Posterior cingulate gyrus (tissue), 11 donors: ENCODE measurements around the gene CAMK2D.

Experiments used
- DNase-seq, 10 donors: peaks; one replicate each; pipeline versions ENCODE4 v3.0.0 to v3.0.0-alpha.2; 2020 to 2021; ENCODE audit warnings: mixed read lengths in 3 of 10
- intact Hi-C: fragments of 100-400 bp; cut with DNase I; formaldehyde crosslinking; loops from one replicate; pipeline ENCODE4 v1.15.1; 2023

The CAMK2D gene

GRCh38 chr4:113541933-113542332 is 219.6 kb downstream of the CAMK2D start:
- intact Hi-C loops = no loop called here
- DNase-seq = no peak

DNA sequence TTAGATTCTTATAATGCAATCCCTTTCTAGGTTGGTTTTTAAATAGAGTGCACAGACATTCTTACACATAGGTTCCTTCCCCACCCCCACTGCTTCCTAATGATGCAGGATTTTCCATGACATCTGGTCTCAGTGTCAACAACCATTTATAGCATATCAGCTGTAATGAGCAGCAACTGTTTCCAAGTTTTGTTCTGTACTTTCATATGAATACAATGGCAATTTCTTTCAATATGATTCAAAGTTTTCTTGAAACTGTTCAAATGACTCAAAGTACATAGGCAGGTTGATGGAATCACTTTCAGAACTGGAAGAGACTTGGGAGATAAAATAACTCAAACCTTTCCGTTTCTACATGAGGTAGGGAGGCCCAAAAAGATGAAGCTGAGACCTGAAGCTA is 220.7 kb downstream of the CAMK2D start:
- intact Hi-C loops = no loop called here
- no peak for DNase-seq

- DNase-seq = no peak
- intact Hi-C loops = no loop called here
Measured at GRCh38 chr4:113539408-113539807, 222.1 kb downstream of the CAMK2D start.

DNA sequence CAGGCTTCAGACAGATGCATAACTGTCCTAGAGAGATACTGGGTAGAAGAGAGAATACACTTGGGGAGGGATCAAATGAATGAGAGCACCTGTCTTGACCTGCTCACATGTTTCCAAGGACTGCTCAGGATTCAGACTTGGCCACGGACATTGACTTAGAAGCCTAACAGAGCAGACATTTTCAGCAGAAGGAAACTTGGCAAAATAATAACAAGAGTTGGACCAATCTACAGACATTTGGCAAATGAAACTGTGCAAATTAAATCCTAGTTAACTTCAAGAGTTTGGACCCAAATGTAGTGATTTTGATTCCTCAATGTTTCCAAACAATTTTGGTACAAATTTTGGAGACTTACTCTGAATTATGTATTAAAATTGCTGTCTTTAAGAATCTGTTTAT is 223.9 kb downstream of the CAMK2D start:
- intact Hi-C loops = no loop called here
- DNase-seq = no peak

- peak in 1 of 10 donors; percentile 67 for DNase-seq
Measured at GRCh38 chr4:113537203-113537602, 224.3 kb downstream of the CAMK2D start.

DNA sequence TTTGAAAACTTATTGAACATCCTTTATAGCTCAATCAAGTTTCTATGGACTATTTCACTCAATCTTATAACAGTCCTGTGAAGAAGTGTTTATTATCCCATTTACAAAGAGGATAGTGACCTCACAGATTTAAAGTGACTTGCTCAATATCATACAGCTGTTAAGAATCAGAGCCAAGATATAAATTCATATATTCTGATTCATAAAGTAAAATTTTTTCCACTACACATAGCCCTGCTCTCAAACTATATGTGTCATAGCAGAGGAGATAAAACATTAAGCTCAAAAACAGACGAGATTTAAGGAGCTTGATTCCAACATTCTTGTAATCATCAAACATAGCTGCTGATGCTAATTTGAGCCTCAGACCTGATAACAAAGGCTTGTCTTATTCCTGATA is 226.8 kb downstream of the CAMK2D start:
- no peak for DNase-seq
- intact Hi-C loops = no loop called here

More at GRCh38 chr4:113537203-113537602, 224.3 kb downstream of the CAMK2D start:
- intact Hi-C loops = no loop called here

GRCh38 chr4:113531572-113531971 is 230.0 kb downstream of the CAMK2D start:
- DNase-seq = no peak
- intact Hi-C loops = no loop called here

DNA sequence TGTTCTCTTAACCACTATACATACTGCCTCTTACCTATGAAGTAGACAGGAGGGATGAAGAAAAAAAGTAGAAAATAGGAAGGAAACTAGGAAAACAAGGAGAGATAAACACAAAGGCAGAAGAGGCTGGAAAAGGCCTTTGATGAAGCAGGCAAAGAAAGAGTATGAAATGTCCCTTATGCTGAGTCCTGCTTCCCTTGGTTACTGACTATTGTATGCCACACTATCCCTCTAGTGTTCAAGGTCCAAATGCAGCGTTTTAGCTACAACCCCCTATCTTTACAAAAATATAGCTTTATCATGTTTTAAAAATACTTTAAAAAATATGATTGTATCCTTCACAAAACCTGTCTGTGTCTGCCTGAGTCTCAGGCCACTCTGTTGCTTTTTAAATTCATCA is 233.1 kb downstream of the CAMK2D start:
- intact Hi-C loops = no loop called here
- no peak for DNase-seq

GRCh38 chr4:113525521-113525920 is 236.0 kb downstream of the CAMK2D start:
- intact Hi-C loops = no loop called here
- DNase-seq = no peak

GRCh38 chr4:113524505-113525186 is 236.9 kb downstream of the CAMK2D start:
- intact Hi-C loops = no loop called here
- no peak for DNase-seq

DNA sequence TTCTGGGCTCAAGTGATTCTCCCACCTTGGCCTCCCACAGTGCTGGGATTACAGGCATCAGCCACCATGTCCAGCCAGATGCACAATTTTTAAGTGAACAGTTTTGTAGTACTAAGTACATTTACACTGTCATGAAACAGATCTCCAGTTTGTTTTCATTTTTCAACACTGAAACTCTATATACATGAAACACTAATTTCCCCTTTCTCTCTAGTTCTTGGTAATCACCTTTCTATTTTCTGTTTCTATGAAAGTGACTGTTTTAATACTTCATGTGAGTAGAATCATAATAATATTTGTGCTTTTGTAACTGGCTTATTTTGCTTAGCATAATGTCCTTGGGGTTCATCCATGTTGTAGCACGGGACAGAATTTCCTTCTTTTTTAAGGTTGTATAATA is 237.4 kb downstream of the CAMK2D start:
- intact Hi-C loops = no loop called here

DNA sequence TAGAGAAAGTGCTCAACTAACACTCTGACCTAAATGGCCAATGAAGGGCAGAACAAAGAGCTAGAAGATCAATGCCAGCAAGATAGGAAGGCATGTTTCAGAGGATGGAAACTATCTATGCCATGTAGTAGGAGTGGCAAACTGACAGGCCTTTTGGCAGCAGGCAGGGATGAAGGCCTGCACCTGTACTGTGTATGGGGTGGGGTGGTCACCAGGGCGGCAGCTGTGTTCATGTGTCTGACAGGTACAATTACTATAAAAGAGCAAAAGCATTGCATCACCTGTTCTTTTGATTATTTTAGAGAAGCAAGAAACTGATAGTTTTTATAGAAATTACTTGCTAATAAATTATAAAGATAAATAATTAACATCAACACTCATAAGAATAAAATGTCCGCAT is 239.1 kb downstream of the CAMK2D start:
- intact Hi-C loops = no loop called here
- no peak for DNase-seq

More for the DNA sequence above, 237.4 kb downstream of the CAMK2D start:
- DNase-seq = no peak

DNA sequence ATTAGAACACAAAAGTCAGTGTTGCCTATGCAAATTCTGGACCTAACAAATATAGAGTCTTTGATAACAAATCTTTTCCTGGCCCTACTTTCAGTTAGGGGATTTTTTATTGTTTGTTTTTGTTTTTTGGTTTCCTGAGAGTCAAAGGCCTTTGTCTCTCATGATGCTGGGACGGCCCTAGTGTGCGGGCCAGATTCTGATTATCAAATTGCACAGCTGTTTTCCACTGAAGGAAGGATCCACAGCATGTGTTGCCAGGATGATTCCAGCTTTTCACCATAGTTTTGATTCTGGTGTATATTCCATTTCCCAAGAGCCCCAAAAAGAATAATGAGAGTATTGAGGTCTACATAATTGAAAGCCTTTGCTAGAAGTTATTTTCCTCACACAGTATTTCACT is 248.2 kb downstream of the CAMK2D start:
- no peak for DNase-seq
- intact Hi-C loops = no loop called here

- peak in 2 of 10 donors; percentile 49 to 59 for DNase-seq
- intact Hi-C loops = no loop called here
Measured at GRCh38 chr4:113512880-113513279, 248.7 kb downstream of the CAMK2D start.

GRCh38 chr4:113511944-113512343 is 249.6 kb downstream of the CAMK2D start:
- DNase-seq = no peak
- intact Hi-C loops = no loop called here

- intact Hi-C loops = no loop called here
- DNase-seq = no peak
Measured at GRCh38 chr4:113509851-113510250, 251.7 kb downstream of the CAMK2D start.

- no peak for DNase-seq
- intact Hi-C loops = no loop called here
Measured at GRCh38 chr4:113505044-113505443, 256.5 kb downstream of the CAMK2D start.

DNA sequence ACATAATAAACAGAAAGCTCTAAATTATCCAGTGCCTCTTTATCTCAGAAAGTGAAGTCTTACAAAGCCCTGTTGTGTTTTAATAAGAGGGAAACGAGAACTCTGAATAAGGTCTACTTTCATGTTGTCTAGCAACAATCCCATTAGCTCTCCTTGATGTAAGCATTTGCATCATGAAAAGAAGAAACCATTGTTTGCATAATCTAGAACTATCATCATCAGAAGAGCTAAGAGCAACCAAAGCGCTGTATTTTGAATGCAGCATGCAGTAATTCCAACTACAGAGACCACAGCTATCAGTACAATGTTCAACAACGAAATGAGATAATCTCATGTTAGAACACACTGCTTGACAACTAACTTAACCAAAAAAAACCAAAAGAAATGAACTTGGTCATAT is 257.1 kb downstream of the CAMK2D start:
- no peak for DNase-seq
- intact Hi-C loops = no loop called here

GRCh38 chr4:113503691-113504090 is 257.8 kb downstream of the CAMK2D start:
- intact Hi-C loops = no loop called here
- no peak for DNase-seq

- no peak for DNase-seq
- intact Hi-C loops = no loop called here
Measured at GRCh38 chr4:113502906-113503305, 258.6 kb downstream of the CAMK2D start.

DNA sequence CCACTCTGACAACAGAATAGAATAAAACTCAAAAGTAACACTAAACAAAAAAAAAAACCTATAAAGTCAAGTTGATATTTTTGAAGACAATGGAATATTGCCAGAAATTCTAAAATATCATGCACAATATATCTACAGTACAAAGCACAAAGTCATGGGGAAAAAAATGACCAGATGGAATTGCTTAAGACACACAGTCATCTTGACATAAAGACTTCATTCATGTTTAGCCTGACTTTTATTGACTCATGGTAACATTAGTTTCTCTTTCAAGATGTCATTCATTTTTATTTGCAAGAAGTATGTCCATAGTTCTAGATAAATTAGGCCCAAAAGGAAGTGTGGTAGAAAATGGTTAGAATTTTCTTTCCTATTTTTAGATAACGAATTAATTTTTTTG is 259.1 kb downstream of the CAMK2D start:
- intact Hi-C loops = no loop called here
- no peak for DNase-seq

DNA sequence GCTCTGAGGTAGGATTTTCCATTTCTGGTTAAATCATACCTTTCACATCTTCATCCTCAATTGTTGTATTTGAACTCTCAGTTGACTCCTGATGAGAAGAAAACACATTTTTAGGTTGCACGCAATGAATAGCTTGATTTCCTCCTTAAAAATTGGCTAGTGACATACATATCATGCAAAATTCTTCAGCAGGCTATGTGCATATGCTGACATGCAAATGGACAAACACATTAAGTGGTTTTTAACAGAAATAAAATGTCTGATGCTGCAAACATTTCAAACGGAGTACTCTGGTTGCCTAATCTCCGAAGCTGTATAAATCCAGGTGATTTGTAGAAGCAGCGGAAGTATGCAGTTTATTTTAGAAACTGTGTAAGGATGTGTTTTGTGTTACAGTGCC is 261.1 kb downstream of the CAMK2D start:
- no peak for DNase-seq
- intact Hi-C loops = no loop called here

GRCh38 chr4:113499696-113500095 is 261.8 kb downstream of the CAMK2D start:
- no peak for DNase-seq
- intact Hi-C loops = no loop called here
